Sigmoid colon (tissue), 4 donors: ENCODE measurements around the gene SLC25A11.
A peak's percentile ranks its signal among the peaks of the same experiment; 100 is the strongest.

ENCODE experiments used
- EP300 ChIP-seq, 4 donors: sonication (generic); formaldehyde crosslinking; IDR thresholded peaks; one replicate each; pipeline ENCODE4 v1.6.1; 2017; ENCODE audit warnings: antibody characterized with exemption in 4 of 4
- POLR2A ChIP-seq, 2 donors: fragments of 450-650 bp; IDR thresholded peaks; one replicate each; pipeline ENCODE4 v1.6.1; 2016; ENCODE audit warnings: antibody characterized with exemption in 2 of 2, mild to moderate bottlenecking in 2 of 2, moderate library complexity in 2 of 2
- POLR2AphosphoS5 ChIP-seq, 4 donors: sonication (generic); formaldehyde crosslinking; IDR thresholded peaks; one replicate each; pipeline ENCODE4 v1.6.1; 2017; ENCODE audit warnings: antibody characterized with exemption in 4 of 4
- TF ChIP-seq, protein P1 (sequence below), 4 experiments: fragments of 450-650 bp in 3 of 4; fragments of 200-600 bp in 1 of 4; IDR thresholded peaks; one replicate each; pipeline ENCODE4 v1.5.1; 2016 to 2019; ENCODE audit warnings: antibody characterized with exemption in 4 of 4, mild to moderate bottlenecking in 3 of 4, moderate library complexity in 2 of 4

DNA sequence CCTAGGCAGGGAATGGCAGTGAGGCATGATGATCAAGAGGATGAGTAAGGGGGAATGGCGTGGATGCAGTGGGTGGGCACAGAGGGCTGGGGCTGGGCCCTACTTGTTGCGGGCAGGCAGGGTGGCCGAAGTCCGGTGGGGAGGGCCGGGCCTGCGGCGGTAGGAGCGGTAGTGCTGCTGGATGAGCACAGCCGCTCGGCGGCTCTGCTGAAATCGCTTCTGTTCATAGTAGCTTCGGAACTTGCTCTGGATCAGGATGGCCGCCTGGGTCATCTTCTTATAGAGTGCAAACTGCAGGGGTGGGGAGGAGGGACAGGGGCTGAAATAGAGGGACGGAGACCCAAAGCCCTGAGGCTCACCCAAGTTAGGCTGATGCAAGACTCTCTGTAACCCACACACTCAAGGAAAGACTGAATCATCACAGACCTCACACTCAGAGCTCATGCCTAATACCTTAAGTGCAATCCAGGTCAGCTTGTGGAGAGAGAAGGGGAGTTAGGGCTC, 29.3 kb upstream of the SLC25A11 start:
- TF ChIP-seq, protein P1, sequence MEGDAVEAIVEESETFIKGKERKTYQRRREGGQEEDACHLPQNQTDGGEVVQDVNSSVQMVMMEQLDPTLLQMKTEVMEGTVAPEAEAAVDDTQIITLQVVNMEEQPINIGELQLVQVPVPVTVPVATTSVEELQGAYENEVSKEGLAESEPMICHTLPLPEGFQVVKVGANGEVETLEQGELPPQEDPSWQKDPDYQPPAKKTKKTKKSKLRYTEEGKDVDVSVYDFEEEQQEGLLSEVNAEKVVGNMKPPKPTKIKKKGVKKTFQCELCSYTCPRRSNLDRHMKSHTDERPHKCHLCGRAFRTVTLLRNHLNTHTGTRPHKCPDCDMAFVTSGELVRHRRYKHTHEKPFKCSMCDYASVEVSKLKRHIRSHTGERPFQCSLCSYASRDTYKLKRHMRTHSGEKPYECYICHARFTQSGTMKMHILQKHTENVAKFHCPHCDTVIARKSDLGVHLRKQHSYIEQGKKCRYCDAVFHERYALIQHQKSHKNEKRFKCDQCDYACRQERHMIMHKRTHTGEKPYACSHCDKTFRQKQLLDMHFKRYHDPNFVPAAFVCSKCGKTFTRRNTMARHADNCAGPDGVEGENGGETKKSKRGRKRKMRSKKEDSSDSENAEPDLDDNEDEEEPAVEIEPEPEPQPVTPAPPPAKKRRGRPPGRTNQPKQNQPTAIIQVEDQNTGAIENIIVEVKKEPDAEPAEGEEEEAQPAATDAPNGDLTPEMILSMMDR (IDR thresholded peaks at IDR 0.05) = no peak
- TF ChIP-seq EP300 (IDR thresholded peaks at IDR 0.05) = no peak
- TF ChIP-seq POLR2A (IDR thresholded peaks at IDR 0.05) = no peak
- peak; percentile 49 to 78 (median 68) for TF ChIP-seq POLR2AphosphoS5 (IDR thresholded peaks at IDR 0.05)
